H9 (cell line): ENCODE data around the gene AK9. TPM values are rescaled to one million over a fixed set of nuclear protein-coding genes. Genes with fewer than 3 reads are reported as not detected.

Experiments
- DNase-seq: peaks from one replicate; pipeline ENCODE4 v3.0.0-alpha.2; 2017
- H2AFZ ChIP-seq: one replicate; pipeline ENCODE4 v1.6.1; 2013; ENCODE audit warnings: mild to moderate bottlenecking, low read length, control low read depth, moderate library complexity
- H2AK5ac ChIP-seq: 2 replicates; pipeline ENCODE4 v1.6.1; 2013; ENCODE audit warnings: low read length, control low read depth, mixed read lengths; ENCODE audit not compliant: insufficient read length
- H2BK120ac ChIP-seq: one replicate; pipeline ENCODE4 v1.6.1; 2013; ENCODE audit warnings: low read depth, mild to moderate bottlenecking, low read length, control low read depth, inconsistent platforms; ENCODE audit not compliant: poor library complexity, severe bottlenecking
- H2BK12ac ChIP-seq: 2 replicates; pipeline ENCODE4 v1.6.1; 2013; ENCODE audit warnings: low read length, control low read depth, mixed read lengths, low read depth; ENCODE audit not compliant: insufficient read length
- H2BK15ac ChIP-seq: 2 replicates; pipeline ENCODE4 v1.6.1; 2013; ENCODE audit warnings: low read depth, low read length, control low read depth
- H2BK20ac ChIP-seq: one replicate; pipeline ENCODE4 v1.6.1; 2013; ENCODE audit warnings: low read depth, mild to moderate bottlenecking, low read length, control low read depth, inconsistent platforms; ENCODE audit not compliant: poor library complexity, severe bottlenecking
- H2BK5ac ChIP-seq: 2 replicates; pipeline ENCODE4 v1.6.1; 2013; ENCODE audit warnings: low read length, control low read depth, mixed read lengths; ENCODE audit not compliant: insufficient read length
- H3K14ac ChIP-seq: 2 replicates; pipeline ENCODE4 v1.6.1; 2013; ENCODE audit warnings: low read length, control low read depth; ENCODE audit not compliant: insufficient read depth
- H3K18ac ChIP-seq: 2 replicates; pipeline ENCODE4 v1.6.1; 2013; ENCODE audit warnings: low read depth, mild to moderate bottlenecking, mixed read lengths, low read length, control low read depth; ENCODE audit not compliant: insufficient read length
- H3K23ac ChIP-seq: 2 replicates; pipeline ENCODE4 v1.6.1; 2013; ENCODE audit warnings: low read length, control low read depth, mixed read lengths, low read depth; ENCODE audit not compliant: insufficient read length
- H3K23me2 ChIP-seq: 2 replicates; pipeline ENCODE4 v1.6.1; 2013; ENCODE audit warnings: low read depth, mild to moderate bottlenecking, mixed read lengths, low read length, control low read depth; ENCODE audit not compliant: insufficient read length, poor library complexity, severe bottlenecking
- H3K27ac ChIP-seq: 2 replicates; pipeline ENCODE4 v1.5.1; 2013; ENCODE audit warnings: low read length, control low read depth, mixed read lengths, low read depth; ENCODE audit not compliant: insufficient read length
- H3K27me3 ChIP-seq: 2 replicates; pipeline ENCODE4 v1.6.1; 2013; ENCODE audit warnings: low read length, control low read depth, inconsistent platforms; ENCODE audit not compliant: insufficient read depth
- H3K4ac ChIP-seq: 2 replicates; pipeline ENCODE4 v1.6.1; 2013; ENCODE audit warnings: low read depth, mild to moderate bottlenecking, control low read depth, inconsistent platforms, low read length, moderate library complexity
- H3K4me1 ChIP-seq: 2 replicates; pipeline ENCODE4 v1.6.1; 2013; ENCODE audit warnings: low read length, control low read depth, inconsistent platforms; ENCODE audit not compliant: insufficient read depth
- H3K4me2 ChIP-seq: 2 replicates; pipeline ENCODE4 v1.6.1; 2013; ENCODE audit warnings: low read length, control low read depth, mixed read lengths; ENCODE audit not compliant: insufficient read length, insufficient read depth
- H3K56ac ChIP-seq: 2 replicates; pipeline ENCODE4 v1.6.1; 2013; ENCODE audit warnings: low read depth, mild to moderate bottlenecking, mixed read lengths, low read length, control low read depth; ENCODE audit not compliant: insufficient read length
- H3K79me1 ChIP-seq: 2 replicates; pipeline ENCODE4 v1.6.1; 2013; ENCODE audit warnings: low read depth, mild to moderate bottlenecking, moderate library complexity, low read length, control low read depth, inconsistent platforms; ENCODE audit not compliant: insufficient read depth, poor library complexity, severe bottlenecking
- H3K79me2 ChIP-seq: 2 replicates; pipeline ENCODE4 v1.6.1; 2013; ENCODE audit warnings: low read length, control low read depth, inconsistent platforms; ENCODE audit not compliant: insufficient read depth
- H3K9ac ChIP-seq: 2 replicates; pipeline ENCODE4 v1.6.1; 2013; ENCODE audit warnings: low read length, control low read depth, mixed read lengths; ENCODE audit not compliant: insufficient read length; ENCODE audit errors: extremely low read depth
- H3K9me3 ChIP-seq: one replicate; pipeline ENCODE4 v1.6.1; 2013; ENCODE audit warnings: low read depth, low read length, inconsistent platforms; ENCODE audit not compliant: control insufficient read depth
- H3T11ph ChIP-seq: one replicate; pipeline ENCODE4 v1.6.1; 2013; ENCODE audit warnings: mild to moderate bottlenecking, low read length, control low read depth, inconsistent platforms
- H4K20me1 ChIP-seq: one replicate; pipeline ENCODE4 v1.6.1; 2013; ENCODE audit not compliant: control insufficient read depth, insufficient read length, insufficient read depth
- H4K5ac ChIP-seq: 2 replicates; pipeline ENCODE4 v1.6.1; 2013; ENCODE audit warnings: low read depth, mild to moderate bottlenecking, mixed read lengths, low read length, control low read depth; ENCODE audit not compliant: insufficient read length
- H4K8ac ChIP-seq: replicated peaks from 2 replicates; pipeline ENCODE4 v1.6.1; 2013; ENCODE audit warnings: low read length, control low read depth, mixed read lengths, low read depth; ENCODE audit not compliant: insufficient read length
- H4K91ac ChIP-seq: 2 replicates; pipeline ENCODE4 v1.6.1; 2013; ENCODE audit warnings: low read depth, mild to moderate bottlenecking, moderate library complexity, mixed read lengths, low read length, control low read depth; ENCODE audit not compliant: insufficient read length
- H3K27ac Mint-ChIP-seq, 3 experiments: 2 replicates in 2 of 3; 3 replicates in 1 of 3; pipeline ENCODE4 v1.8.0; 2020 to 2021; ENCODE audit warnings: mixed read lengths in 3 of 3, mild to moderate bottlenecking in 1 of 3, moderate library complexity in 1 of 3
- H3K27me3 Mint-ChIP-seq: 2 replicates; pipeline ENCODE4 v1.8.0; 2021; ENCODE audit warnings: low read depth, mild to moderate bottlenecking, moderate library complexity, mixed read lengths
- H3K36me3 Mint-ChIP-seq, 3 experiments: 2 replicates in 2 of 3; 3 replicates in 1 of 3; pipeline ENCODE4 v1.8.0; 2020 to 2021; ENCODE audit warnings: low read depth in 3 of 3, mixed read lengths in 3 of 3; ENCODE audit not compliant: insufficient read depth in 1 of 3
- H3K4me1 Mint-ChIP-seq, 2 experiments: 2 replicates each; pipeline ENCODE4 v1.8.0; 2020; ENCODE audit warnings: mixed read lengths in 2 of 2
- H3K4me3 Mint-ChIP-seq, 2 experiments: 2 replicates in 1 of 2; 3 replicates in 1 of 2; pipeline ENCODE4 v1.8.0; 2020 to 2021; ENCODE audit warnings: mild to moderate bottlenecking in 2 of 2, mixed read lengths in 2 of 2, moderate library complexity in 1 of 2
- H3K9me3 Mint-ChIP-seq, 2 experiments: 2 replicates in 1 of 2; 3 replicates in 1 of 2; pipeline ENCODE4 v1.8.0; 2020; ENCODE audit warnings: mild to moderate bottlenecking in 2 of 2, mixed read lengths in 2 of 2, moderate library complexity in 1 of 2
- WGBS: extraction: QIAGEN DNeasy Blood & Tissue Kit; methylation state at CpG from one replicate; pipeline ENCODE4 v1.1.7; 2013; ENCODE audit warnings: missing lambda C conversion rate, low lambda C conversion rate, mixed read lengths; ENCODE audit not compliant: insufficient read length; ENCODE audit errors: extremely low coverage; 5-methylcytosine and 5-hydroxymethylcytosine counted together
- total RNA-seq: library from RNA; stranded (reverse); gene quantifications from 2 replicates; pipeline ENCODE4 v1.2.1, GENCODE V29; 2021
- TF ChIP-seq, protein P1 (sequence below): fragments of 200-600 bp; sonication (generic); conservative IDR thresholded peaks from 3 replicates; pipeline ENCODE4 v1.8.0; 2021; ENCODE audit warnings: antibody characterized with exemption, mild to moderate bottlenecking

The AK9 gene
- total RNA-seq, 1 experiment from 2014 or later, result 2.3 TPM

DNA sequence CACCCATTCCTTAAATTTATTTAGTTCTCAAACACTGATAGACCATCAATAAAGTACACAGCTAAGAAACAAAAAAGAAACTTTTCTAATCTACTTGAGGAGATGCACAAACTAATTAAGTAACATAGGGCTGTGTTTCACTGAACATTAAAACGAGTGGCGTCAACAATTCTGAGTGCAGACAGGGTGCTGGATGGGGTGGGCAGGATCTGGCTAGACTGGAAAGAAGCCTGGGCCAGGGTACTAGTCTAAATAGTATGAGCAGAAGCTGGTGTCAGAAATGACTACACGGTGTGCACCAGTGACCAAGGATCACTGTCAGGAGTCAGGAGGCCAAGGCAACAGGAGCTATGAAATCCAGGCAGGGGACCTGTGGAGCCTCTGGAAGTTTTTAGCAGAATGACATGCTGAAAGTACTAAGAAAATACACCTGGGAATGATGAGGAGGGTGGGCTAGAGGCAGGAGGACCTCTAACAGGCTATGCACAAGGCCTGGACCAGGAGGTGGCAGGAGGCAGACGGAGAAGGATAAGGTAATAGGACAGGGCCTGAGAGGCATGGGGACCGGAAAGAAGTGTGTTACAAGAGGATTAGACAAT lies 221.3 kb downstream of the AK9 start:
- H3K14ac ChIP-seq, result no peak overlapping the region
- H2BK120ac ChIP-seq, result no peak overlapping the region
- H2BK12ac ChIP-seq, result no peak overlapping the region
- no peaks in the 10 kb centered on the region for H3K79me2 ChIP-seq
- Mint-ChIP-seq H3K36me3 (peaks cover 56 to 98% (median 97%) of the 10 kb centered on the region in 3 experiments), H3K4me3 (no peak overlapping the region), H3K27me3 (no peaks in the 10 kb centered on the region), H3K4me1 (peaks cover 7 to 12% of the 10 kb centered on the region in 2 experiments; a peak in 3 of 4 replicates), H3K27ac (peak overlapping the region in 1 of 3 experiments; percentile 44; a peak in 2 of 7 replicates), H3K9me3 (no peaks in the 10 kb centered on the region)
- TF ChIP-seq, protein P1, sequence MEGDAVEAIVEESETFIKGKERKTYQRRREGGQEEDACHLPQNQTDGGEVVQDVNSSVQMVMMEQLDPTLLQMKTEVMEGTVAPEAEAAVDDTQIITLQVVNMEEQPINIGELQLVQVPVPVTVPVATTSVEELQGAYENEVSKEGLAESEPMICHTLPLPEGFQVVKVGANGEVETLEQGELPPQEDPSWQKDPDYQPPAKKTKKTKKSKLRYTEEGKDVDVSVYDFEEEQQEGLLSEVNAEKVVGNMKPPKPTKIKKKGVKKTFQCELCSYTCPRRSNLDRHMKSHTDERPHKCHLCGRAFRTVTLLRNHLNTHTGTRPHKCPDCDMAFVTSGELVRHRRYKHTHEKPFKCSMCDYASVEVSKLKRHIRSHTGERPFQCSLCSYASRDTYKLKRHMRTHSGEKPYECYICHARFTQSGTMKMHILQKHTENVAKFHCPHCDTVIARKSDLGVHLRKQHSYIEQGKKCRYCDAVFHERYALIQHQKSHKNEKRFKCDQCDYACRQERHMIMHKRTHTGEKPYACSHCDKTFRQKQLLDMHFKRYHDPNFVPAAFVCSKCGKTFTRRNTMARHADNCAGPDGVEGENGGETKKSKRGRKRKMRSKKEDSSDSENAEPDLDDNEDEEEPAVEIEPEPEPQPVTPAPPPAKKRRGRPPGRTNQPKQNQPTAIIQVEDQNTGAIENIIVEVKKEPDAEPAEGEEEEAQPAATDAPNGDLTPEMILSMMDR, result no peak
- no peak overlapping the region for H2BK20ac ChIP-seq
- no peak for DNase-seq
- no peaks in the 10 kb centered on the region for H3K79me1 ChIP-seq
- no peak overlapping the region for H3K27ac ChIP-seq
- no peak overlapping the region for H2BK15ac ChIP-seq
- no peaks in the 10 kb centered on the region for H3K23me2 ChIP-seq
- no peaks in the 10 kb centered on the region for H3K9me3 ChIP-seq
- no peak overlapping the region for H3K18ac ChIP-seq
- no peak overlapping the region for H4K8ac ChIP-seq
- no peak overlapping the region for H3T11ph ChIP-seq
- H2BK5ac ChIP-seq, result no peak overlapping the region
- H2AK5ac ChIP-seq, result no peak overlapping the region
- no peaks in the 10 kb centered on the region for H3K4me1 ChIP-seq
- no peak overlapping the region for H4K5ac ChIP-seq
- no CpG with 5 or more reads among the region's 5 CpGs for WGBS
- H2AFZ ChIP-seq, result no peak overlapping the region
- no peak overlapping the region for H3K9ac ChIP-seq
- no peak overlapping the region for H3K23ac ChIP-seq
- H3K27me3 ChIP-seq, result no peaks in the 10 kb centered on the region
- no peak overlapping the region for H3K4me2 ChIP-seq
- H3K4ac ChIP-seq, result no peak overlapping the region
- no peak overlapping the region for H3K56ac ChIP-seq
- H4K20me1 ChIP-seq, result no peaks in the 10 kb centered on the region
- no peak overlapping the region for H4K91ac ChIP-seq
